HG03575 (cell line): ENCODE measurements around the gene F13A1.

Source experiments
- ATAC-seq: cut with Tn5 transposase; IDR thresholded peaks from one replicate; pipeline ENCODE4 v1.9.1; 2021; ENCODE audit not compliant: unreplicated experiment, insufficient number of reproducible peaks, low FRiP score; ENCODE audit errors: extremely low read depth

Gene F13A1

DNA sequence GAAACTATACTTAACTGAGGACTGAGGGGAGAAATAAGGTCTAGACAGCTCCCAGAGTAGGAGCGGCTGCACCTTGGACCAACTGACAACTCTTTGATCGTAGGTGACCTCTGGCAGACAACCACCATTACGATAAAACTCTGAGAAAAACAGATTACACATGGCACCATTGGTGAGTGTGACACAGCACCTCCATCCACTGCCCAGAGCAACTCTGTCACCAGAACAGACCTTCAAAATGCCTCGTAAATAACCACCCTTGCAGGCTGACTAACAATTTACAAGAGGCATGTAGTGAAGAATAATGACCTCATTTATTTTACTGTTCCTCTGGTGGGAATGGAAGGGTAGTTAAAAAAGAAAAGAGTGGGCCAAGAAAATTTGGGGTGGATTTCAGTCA, 64.2 kb downstream of the F13A1 start:
- no peak for ATAC-seq

DNA sequence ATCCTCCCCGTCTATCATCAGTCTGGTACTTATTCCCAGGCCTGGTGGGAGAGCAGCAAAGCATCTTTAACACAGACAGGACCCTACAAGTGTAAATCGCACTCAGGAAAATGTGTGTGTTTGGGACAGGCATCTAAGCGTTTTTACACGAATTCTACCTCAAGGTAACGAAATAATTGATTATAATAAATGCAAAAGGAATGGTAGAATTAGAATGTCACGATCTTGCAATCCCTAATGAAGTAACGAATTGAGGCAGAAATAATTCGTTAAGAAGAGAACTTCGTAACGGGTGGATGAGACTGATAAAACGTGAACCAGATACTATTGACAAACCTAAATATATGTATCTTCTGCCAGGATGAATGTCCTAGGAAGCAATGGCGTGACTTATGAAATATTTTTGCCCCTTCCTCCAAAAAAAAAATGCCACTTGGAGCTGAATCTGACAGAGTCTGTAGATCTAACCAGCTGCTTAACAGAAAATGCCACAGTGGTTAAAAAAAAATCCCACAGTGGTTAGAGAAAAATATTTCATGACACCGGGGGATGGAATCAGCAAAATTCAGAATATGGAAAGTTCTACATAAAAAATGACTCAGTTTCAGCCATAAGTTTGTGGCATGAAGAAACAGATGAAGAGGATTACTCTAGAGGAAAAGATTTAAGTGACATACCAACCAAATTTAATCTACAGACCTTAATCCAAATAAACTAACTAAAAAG, 68.7 kb downstream of the F13A1 start:
- ATAC-seq, result no peak

DNA sequence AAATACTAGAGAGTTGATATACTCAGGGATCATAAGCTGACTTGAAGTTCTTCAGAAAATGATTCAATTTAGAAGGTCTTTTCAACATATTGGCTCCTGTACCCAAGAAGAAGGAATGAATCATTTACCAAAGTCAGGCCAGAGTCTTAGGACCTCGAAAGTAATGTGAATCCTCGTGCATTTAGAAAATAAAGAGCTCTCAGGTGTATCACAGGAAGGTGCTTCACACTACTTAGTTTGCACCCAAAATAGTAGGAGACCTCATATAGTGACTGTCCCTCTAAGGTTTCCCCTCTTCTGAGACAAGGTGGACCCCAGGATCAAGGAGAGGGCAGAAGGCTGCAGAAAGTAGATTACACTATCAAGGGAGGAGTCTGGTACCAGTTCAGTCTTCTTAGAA, 71.8 kb downstream of the F13A1 start:
- no peak for ATAC-seq

DNA sequence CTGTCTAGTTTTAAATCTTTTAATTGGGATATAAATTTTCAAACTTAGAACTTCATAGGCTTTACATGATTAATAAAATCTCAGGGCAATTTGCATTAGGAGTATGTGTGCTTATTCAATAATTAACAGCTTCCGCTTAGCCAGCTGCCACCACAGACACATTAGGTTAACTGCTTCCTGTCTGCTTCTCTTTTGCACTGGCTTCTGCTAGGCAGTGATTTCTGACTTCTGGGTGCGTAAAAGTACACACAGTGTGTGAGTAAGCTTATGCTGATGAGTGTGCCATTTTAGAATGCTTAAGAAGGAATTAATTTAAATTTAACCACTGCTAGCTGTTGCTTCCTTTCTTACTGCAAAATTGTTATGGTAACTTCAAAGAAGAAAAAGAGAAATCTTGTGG, 73.9 kb downstream of the F13A1 start:
- no peak for ATAC-seq

DNA sequence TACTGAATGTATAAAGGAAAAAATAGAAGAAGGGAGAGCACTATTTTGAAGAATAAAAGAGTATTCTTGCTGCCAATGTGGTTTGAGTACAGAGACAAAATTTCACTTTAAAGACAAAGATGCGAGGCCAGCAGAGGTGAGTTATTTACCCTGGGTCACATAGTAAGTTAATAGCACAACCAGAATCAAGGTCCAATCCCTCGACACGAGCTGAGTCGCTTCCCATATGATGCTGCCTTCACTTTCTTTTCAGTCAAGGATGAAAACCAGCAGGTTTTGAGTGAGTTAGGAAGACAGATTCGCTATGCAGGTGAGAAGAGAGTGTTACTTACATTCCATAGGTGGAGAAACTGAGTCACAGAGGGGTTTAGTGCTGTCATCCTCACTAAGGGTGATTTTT, 75.8 kb downstream of the F13A1 start:
- ATAC-seq, result no peak

DNA sequence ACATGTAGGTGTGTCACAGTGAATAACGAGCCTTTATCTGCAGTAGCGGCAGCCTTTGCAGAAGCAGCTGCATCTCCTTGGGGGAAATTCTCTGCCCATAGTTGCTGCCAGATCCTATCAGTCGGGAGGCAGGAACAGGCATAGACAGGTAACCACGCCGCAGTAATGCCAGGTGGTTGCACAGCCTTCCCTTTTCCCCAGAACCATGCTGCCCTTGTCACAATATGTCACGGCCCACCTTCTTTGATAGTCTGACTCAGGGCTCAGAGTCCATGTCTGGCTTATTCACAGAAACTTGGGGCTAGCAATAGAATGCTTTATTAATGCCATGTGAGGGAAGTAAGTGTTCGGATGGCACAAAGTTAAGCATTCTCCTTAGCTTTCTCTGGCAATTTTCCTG, 76.6 kb downstream of the F13A1 start:
- ATAC-seq, result no peak

DNA sequence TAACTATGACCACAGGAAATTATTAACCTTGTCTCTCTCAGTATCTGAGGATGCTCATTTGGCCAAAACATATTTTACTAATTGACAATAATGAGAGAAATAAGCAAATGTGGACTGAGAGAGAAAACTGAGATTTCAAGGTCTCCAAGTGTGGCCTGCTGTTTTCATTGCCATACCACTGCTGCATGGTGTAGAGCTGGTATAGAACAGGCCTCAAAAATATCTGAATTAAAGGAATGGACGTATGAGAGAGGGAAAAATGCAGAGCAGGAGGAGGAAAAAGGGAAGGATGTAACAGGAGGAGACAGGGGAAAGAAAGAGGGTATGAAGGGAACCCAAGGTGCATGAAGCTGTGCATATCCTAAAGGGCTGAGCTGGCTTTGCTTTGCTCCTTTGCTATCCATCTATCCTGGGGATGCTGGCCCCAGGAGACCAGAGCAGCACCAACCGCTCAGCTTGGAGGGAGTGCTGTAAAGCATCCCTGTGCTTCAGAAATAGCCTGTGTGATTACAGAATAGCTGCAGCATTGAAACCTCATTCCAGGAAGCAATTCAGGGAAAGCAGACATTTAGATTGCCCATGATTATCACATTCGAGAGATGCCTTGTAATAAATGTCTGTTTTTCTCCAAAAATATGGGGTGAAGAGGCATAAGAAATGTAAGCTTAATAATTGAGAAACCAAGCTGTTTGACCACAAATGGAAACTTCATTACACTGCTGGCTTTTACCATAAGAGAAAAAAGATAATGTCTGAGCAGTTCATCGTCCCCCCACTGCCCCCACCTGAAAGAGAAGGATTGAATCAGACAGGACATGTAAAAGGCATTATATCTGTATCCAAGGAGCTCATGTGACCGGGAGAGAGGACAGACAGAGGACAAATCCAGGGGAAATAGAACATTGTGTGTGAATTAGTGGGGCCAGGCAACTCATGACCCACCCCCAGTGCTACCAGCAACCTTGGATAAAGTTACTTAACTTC, 80.6 kb downstream of the F13A1 start:
- ATAC-seq, result no peak

DNA sequence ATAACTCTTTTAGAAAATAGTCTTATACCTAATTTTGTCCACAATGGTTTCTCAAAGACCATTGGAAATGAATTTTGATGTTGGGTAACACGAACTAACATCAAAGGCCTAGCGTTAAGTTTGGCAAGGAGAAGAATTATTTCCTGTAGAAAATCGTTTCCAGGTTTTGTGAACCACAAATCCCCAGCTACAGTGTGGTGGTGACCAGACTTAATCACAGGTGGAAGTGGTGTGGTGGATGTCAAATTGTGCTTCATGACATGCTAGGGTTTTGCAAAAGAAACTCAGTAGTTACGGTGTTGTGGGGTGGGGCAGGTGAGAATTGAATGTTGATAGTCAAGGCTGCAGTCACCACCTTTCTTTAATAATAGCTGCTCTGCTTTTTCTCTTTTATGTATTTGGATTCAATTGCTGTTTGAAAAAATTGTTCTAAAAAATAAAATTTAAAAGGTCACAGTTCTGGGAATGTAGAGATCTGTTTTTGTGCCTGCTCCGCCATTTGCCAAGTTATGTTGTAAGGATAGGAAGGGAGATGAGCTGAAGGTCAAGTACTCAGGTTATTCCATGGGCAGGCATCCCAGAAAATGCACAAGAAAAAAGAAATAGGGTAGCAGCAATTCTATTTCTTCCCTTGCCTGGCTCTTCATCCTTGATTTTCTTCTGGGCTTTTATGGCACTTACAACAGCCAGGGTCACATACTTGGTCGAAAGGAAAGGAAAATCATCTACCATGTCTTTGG, 83.6 kb downstream of the F13A1 start:
- no peak for ATAC-seq

DNA sequence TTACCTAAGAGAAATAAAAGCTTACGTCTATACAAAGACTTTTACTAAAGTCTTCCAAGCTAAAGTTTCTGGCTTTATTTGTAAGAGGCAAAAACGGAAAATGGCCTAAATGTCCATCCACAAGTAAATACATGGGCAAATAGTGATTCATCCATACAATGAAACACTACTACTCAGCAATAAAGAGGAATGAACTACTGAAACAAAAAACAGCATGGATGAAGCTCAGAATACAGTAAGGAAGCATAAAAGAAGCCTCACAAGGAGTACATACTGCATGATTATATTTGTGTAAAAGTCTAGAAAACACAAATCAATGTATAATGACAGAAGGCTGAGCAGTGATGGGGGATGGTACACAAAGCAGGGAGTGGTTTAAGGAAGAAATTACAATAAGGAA, 84.7 kb downstream of the F13A1 start:
- no peak for ATAC-seq

DNA sequence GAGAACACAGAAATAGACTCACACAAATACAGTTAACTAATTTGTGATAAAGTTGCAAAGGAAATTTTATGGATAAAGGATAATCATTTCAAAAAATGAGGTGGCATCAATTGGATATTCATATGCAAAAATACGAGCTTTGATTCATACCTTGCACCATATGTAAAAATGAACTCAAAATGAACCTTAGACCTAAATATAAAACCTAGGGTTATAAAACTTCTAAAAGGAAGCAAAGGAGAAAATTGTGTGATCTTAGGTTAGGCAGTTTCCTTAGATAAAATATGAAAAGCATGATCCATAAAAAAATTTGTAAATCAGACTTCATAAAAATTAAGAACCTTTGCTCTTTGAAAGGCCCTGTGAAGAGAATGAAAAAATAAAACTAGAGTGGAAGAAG, 85.5 kb downstream of the F13A1 start:
- ATAC-seq, result no peak

DNA sequence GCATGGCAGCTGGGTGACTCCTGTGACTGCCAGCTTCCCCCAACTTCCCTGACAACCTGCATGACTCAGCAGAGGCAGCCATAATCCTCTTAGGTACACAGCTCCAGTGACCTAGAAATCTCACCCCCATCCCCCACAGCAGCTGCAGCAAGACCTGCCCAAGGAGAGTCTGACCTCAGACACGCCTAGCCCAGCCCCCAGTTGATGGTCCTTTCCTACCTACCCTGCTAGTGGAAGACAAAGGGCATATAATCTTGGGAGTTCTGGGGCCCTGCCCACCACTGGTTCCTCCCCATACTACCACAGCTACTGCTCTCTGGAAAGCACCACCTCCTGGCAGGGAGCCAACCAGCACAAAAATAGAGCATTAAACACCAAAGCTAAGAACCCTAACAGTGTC, 90.2 kb downstream of the F13A1 start:
- no peak for ATAC-seq

DNA sequence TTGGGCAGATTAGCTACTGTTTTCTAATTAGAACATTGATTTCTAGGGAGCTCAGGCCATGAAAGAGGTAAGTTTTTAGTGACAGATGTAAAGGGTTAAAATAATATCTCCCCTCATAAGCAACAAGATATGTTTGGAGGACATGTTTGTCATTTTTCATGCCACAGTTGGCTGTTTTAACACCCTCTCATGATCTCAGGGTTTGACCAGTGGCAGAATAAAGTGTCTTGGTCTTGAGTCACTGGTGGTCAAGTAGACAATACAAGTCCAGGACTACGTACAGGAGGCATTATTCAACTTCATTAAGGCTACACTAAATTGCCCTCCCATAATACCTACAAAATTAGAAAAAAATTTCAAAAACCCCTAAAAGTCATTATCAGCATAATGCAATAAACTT, 92.6 kb downstream of the F13A1 start:
- ATAC-seq, result no peak

DNA sequence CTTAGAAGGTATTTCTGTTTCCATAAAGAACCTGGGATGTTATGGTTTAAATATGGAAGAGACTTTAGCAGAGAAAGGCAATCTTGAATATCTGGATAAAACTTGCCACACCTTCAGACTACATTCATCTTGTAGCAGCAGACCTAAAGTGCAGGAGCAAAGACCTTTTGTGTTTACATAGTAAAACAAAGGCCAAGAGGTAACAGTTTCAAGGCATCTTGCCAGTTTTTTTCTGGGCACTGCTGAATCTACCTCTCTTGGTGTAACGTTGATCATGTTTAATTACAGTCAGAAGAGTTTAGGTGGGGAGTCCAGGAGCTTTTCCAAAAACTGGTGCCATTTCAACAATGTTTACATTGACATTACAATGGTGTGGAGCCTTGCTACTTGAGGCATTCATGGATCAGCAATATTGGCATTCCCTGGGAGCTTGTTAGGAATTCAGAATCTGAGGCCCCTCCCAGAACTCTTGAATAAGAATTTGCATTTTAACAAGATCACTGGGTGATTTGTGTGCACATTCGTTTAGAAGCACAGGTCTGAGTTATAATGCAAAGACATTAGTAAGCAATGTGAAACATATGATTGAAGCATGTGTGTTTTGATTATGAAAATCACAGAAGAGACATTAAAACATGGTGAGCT, 94.5 kb downstream of the F13A1 start:
- no peak for ATAC-seq

DNA sequence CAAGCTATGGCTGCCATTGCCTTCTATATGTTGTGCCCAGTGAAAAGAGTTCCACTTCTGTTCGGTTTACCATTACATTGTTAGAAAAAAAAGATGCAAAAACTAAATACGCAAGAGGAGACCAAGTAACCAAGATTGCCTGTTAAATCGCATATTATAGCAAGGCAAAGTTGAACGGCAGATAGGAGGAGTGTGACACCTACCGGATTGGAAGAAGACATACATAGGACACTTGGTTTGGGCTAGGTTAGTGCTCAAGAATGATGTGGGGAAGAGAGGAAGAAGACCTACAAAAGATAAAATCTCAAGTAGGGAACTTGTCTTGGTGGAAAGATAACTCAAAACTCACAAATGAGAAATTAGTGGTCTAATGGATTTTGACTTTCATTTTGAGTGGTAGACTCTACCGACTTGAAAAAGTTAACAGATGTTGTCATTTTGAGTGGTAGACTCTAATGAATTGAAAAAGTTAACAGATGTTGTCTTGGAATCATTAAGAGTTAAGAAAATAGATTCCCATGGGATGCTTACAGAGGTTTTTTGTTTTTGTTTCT, 95.5 kb downstream of the F13A1 start:
- ATAC-seq, result no peak

DNA sequence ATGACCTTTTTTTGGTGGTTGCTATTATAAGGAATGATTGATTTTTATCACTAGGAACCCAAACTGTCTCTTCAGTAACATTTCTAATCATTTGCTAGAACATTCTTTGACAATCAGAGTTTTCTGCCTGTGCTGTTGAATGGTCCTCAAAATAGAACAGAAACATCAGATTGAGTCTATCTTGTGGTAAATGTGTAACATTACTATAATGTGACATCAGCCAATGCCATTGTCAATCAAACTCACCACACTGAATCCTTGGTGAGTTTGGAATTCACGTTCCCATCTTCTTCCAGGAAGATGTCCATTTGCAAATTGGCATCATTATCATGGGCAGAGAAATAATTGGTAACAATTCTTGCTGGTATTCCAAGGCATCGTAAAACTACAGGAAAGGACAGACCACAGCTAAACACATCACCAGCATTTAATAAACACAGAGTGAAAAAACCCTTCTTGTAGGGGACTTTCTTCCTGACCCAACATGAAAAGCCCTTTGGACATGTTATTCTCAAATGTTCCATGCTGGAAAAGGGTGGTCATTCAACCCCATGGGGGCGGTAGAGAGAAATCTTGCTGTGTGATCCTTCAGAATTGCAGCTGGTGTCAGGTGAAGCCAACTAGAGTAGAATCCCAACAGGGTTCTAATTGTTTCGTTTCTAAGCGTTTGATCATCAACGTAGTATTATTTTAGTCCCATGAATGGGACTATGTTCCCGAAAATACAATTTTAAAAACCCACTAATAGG, 98.5 kb downstream of the F13A1 start:
- ATAC-seq, result no peak

DNA sequence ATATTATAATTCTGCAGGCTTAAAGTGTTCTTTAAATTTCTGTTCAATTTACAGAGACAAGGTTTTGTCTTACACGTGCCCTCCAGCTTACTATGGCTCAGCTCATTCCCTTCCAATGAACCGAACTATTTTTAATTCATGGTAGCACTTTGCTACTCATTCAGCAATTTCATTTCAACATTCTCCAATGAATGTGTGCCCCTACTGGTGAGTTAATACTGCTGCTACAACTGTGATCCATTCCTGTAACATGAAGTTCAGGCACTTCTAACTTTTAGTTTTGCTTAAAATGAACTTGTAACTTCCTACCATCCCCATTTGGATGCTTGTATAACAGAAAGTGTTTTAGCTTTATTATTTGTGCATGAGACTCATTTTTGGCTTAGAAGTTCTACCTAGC, 99.7 kb downstream of the F13A1 start:
- ATAC-seq, result no peak

DNA sequence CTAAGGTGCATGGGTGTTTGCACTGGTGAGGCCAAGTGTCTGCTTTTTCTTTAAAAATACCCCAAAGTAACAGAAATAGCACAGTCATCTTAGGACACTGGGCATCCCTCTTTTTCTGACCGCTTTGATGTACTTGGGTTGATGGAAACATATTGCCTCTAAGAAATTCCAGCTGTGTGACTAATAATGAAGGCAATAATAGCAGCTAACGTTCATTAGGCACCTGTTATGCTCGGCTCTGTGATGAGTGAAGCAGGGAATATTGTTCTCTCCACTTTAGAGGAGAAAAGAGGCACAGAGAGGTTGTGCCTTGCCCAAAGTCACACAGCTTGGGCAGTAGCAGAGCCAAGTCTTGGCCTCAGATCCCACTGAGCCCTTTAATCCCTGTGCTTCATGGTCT, 100.7 kb downstream of the F13A1 start:
- ATAC-seq, result no peak

DNA sequence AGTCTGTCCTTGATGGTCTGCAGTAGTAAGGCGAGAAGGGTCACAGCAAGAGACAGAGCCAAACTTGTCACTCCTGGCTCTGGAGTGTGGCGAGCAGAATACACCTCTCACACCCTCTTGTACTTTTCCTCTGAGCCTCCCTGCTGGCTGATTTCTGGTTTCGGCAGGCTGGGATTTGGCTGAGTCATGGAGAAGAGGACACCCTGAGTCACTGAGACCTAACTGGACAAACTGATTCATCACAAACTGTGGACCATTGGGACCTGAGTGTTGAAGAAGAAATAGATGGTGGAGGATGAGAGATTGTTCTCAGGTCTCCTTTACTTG, 101.7 kb downstream of the F13A1 start:
- no peak for ATAC-seq
